Measurements from ENCODE around the gene COL5A2. TPM values are rescaled to one million over a fixed set of nuclear protein-coding genes. Genes with fewer than 3 reads are reported as not detected.
A peak's percentile ranks its signal among the peaks of the same experiment; 100 is the strongest.

COL5A2 gene
- polyA plus RNA-seq (2012; ENCODE audit: missing spikeins), result 0.25 TPM

DNA sequence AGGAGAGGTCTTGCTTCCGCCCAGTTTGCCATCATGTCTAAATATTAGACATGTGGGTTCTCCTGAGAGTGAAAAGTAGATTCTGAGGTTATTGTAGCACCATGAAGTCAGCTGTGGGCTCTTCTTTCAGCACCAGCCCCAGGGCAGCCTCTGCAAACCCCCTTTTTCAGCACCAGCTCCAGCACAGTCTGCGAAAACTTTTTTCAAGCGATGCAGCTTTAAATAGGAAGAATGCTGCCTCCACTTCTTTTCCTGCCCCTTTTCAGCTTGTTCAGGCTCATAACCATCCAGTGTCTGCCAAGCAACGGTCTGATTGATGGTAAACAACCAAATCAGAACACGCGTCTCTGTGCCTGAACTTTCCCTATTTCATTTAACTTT, at the start of gene COL5A2:
COL5A2 (minus strand) TSS at position 192 of the 381 bp plus-strand sequence; CDS start at position 35, 157 bp downstream.
- TF ChIP-seq POLR2A (IDR thresholded peaks at IDR 0.05; ENCODE audit: low read depth, low read length), result no peak
- TF ChIP-seq POLR2AphosphoS5 (IDR thresholded peaks at IDR 0.05; ENCODE audit: low read depth, low read length), result no peak
- TF ChIP-seq TAF1 (IDR thresholded peaks at IDR 0.05; ENCODE audit: borderline replicate concordance, low read depth, low read length), result no peak
- no peak for FAIRE-seq
- DNase-seq (ENCODE audit: insufficient read length), result no peak

DNA sequence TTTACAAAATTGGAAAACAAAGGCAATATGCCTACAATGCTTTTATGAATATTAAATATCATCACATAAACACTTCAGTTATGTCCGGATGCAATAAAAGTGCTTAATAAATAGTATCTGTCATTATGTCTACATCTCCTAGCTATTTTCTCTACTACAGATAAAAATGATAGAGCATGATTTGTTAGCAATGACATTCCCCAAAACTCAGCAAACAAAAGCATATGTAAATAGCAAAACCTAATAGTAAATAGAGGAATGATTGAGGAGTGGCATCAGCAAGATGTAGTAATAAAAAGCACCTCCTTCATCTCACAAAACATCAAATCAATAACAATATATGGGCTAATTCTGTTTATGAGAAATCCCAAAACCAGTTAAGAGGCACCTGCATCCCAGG, 46.5 kb upstream of the COL5A2 start:
- TF ChIP-seq TAF1 (IDR thresholded peaks at IDR 0.05; ENCODE audit: borderline replicate concordance, low read depth, low read length) (no peak), POLR2A (IDR thresholded peaks at IDR 0.05; ENCODE audit: low read depth, low read length) (no peak), POLR2AphosphoS5 (IDR thresholded peaks at IDR 0.05; ENCODE audit: low read depth, low read length) (no peak)
- FAIRE-seq (no peak), DNase-seq (ENCODE audit: insufficient read length) (no peak)

DNA sequence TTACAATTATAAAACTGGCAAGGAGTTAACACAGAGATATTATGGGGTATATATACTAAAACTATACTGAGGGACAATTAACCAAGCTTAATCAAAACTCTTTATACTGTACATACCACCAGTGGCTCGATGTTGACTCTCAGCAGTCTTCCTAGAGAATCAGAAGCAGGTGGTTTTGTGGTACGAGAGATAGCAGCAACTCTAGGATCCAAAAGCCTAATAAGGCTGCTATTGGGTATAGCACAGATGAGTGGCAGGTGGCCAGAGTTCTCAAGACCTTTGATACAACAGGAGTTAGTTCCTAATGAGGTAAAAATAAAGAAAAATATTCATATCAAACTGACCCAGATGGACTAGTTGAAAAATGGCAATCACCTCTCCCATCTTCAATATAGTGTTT, 45.5 kb upstream of the COL5A2 start:
- DNase-seq (ENCODE audit: insufficient read length) (no peak), FAIRE-seq (no peak)
- no peak for TF ChIP-seq POLR2A (IDR thresholded peaks at IDR 0.05; ENCODE audit: low read depth, low read length)
- no peak for TF ChIP-seq TAF1 (IDR thresholded peaks at IDR 0.05; ENCODE audit: borderline replicate concordance, low read depth, low read length)
- no peak for TF ChIP-seq POLR2AphosphoS5 (IDR thresholded peaks at IDR 0.05; ENCODE audit: low read depth, low read length)

DNA sequence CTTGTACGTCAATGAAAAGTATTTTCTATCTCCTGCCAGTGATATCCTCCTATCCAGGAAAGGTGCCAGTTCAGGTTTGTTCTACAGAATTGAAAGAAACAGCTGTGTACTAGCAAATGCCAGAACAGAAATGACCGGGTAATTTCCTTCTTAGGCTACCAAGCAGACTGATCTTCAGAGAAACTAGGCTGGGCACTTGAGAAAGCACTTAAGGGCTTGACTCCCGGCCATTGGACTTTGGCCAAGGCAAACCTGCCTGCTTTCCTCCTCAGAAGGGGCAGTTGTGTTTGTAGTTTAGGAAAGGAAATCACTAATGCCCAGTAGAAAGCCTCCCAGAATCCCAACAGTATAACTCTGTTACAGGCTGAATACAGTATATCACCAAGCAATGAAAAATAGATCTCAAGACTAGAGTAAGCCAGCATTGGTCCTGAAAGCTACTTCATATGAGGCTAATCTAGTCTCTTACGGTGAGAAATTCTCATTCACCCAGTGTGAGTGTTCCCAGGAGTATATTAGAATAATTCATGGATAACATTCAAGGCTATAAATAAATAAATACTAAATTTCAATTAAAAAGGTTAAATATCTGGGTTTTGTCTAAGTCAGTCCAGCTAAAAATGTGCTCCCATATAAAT, 43.0 kb upstream of the COL5A2 start:
- DNase-seq (ENCODE audit: insufficient read length), result no peak
- TF ChIP-seq TAF1 (IDR thresholded peaks at IDR 0.05; ENCODE audit: borderline replicate concordance, low read depth, low read length), result no peak
- TF ChIP-seq POLR2AphosphoS5 (IDR thresholded peaks at IDR 0.05; ENCODE audit: low read depth, low read length), result no peak
- TF ChIP-seq POLR2A (IDR thresholded peaks at IDR 0.05; ENCODE audit: low read depth, low read length), result no peak
- no peak for FAIRE-seq

DNA sequence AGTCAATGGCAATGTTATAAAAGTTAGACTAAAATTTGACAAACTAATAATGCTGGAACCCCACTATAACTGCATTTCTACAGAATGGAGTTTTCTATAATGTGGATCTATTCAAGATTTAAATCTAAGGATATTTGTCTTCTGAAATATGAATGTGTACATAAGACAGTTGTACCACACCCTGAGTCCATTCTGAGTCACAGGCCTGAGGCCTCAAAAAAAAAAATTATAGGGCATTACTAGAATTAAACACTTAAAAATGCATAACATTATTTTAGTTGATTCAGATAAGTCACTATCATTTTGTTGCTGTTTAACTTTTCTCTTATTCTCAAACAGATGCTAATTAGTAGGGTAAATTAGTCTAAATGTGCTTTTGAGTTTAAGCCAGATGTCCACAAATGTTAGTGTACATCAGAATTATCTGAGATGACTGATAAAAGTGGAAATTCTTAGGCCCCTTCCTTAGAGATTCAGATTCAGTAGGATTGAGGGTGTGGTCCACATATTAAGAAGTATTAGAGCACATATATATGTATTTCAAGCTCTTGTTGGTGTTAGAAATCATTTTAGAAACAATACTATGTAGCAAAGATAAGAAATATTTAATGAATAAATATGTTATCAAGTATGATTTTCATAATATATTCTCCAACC, 42.4 kb upstream of the COL5A2 start:
- no peak for TF ChIP-seq POLR2AphosphoS5 (IDR thresholded peaks at IDR 0.05; ENCODE audit: low read depth, low read length)
- no peak for TF ChIP-seq TAF1 (IDR thresholded peaks at IDR 0.05; ENCODE audit: borderline replicate concordance, low read depth, low read length)
- TF ChIP-seq POLR2A (IDR thresholded peaks at IDR 0.05; ENCODE audit: low read depth, low read length), result no peak
- FAIRE-seq, result no peak
- no peak for DNase-seq (ENCODE audit: insufficient read length)

DNA sequence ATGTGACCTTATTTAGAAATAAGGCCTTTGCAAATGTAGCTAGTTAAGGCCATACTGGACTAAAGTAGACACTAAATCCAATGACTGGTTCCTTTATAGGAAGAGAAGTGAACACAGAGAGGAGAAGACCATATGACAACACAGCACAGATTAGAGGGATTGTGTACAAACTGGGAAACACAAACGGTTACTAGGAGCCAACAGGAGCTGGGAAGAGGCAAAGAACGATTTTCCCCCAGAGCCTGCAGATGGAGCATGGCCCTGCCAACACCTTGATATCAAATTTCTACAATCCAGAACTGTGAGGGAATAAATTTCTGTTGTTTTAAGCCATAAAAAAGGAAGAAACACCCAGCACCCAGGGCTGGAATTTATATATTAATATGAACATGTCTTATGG, 38.7 kb upstream of the COL5A2 start:
- FAIRE-seq (no peak), DNase-seq (ENCODE audit: insufficient read length) (no peak)
- TF ChIP-seq TAF1 (IDR thresholded peaks at IDR 0.05; ENCODE audit: borderline replicate concordance, low read depth, low read length) (no peak), POLR2A (IDR thresholded peaks at IDR 0.05; ENCODE audit: low read depth, low read length) (no peak)

DNA sequence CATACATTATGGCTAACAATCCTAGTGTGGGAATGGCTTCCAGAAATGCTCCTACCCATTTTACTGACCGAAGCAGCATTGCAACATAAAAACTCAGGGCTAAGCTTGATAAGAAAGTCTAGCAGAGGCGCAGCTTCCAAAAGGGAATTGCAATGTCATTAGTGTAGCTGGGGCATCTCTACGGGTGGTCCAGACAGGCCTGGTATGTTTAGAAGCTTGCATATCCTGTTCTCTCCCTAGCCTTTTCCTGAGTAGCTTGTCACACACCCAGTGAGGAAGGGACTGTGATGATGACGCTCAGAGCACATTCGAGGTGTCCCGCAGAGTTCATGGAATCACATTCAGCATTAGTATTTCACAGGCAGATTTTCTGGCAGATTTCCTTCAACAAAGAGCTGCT, 38.0 kb upstream of the COL5A2 start:
- TF ChIP-seq POLR2AphosphoS5 (IDR thresholded peaks at IDR 0.05; ENCODE audit: low read depth, low read length) (no peak), TAF1 (IDR thresholded peaks at IDR 0.05; ENCODE audit: borderline replicate concordance, low read depth, low read length) (no peak), POLR2A (IDR thresholded peaks at IDR 0.05; ENCODE audit: low read depth, low read length) (no peak)
- no peak for FAIRE-seq

DNA sequence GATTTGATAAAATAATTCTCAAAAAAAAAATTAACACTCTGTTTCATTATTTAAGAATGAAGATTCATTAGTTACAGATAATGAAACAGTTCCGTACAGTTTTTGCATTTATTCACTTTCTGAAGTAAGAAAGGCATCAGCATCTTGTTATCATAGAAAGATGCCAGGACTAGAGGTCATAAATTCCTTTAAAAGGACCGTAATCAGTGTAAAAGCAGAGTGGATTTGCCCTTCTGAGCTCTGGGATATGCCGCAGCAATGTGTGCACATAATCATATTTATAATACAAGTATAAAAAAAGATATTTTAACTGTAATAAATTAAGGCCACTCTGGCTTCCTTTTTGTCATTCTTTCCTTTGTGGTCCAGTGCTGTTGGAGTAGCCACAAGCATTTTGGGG, 37.5 kb upstream of the COL5A2 start:
- no peak for FAIRE-seq
- no peak for DNase-seq (ENCODE audit: insufficient read length)
- TF ChIP-seq POLR2AphosphoS5 (IDR thresholded peaks at IDR 0.05; ENCODE audit: low read depth, low read length) (no peak), TAF1 (IDR thresholded peaks at IDR 0.05; ENCODE audit: borderline replicate concordance, low read depth, low read length) (no peak), POLR2A (IDR thresholded peaks at IDR 0.05; ENCODE audit: low read depth, low read length) (no peak)

More for the DNA sequence above, 38.0 kb upstream of the COL5A2 start:
- DNase-seq (ENCODE audit: insufficient read length), result no peak

DNA sequence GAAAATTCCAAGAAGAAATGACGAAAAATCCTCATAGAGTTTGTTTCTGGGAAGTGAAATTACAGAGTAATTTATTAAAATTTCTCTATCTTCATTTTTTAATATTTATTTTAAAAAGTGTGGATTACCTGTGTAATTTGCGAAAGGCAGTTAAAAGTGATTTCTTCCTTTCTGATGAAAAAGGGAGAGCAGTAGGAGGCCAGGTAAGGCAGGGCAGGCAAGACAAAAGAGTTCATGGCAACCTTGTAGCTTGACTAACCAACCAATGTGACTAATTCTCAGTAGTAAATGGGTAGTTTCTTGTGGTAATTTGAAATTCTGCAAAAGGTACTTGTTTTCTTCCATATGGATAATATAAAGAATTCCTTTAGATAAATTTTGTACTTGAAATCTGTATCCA, 34.9 kb upstream of the COL5A2 start:
- no peak for TF ChIP-seq POLR2AphosphoS5 (IDR thresholded peaks at IDR 0.05; ENCODE audit: low read depth, low read length)
- TF ChIP-seq TAF1 (IDR thresholded peaks at IDR 0.05; ENCODE audit: borderline replicate concordance, low read depth, low read length), result no peak
- TF ChIP-seq POLR2A (IDR thresholded peaks at IDR 0.05; ENCODE audit: low read depth, low read length), result no peak
- no peak for DNase-seq (ENCODE audit: insufficient read length)
- no peak for FAIRE-seq

DNA sequence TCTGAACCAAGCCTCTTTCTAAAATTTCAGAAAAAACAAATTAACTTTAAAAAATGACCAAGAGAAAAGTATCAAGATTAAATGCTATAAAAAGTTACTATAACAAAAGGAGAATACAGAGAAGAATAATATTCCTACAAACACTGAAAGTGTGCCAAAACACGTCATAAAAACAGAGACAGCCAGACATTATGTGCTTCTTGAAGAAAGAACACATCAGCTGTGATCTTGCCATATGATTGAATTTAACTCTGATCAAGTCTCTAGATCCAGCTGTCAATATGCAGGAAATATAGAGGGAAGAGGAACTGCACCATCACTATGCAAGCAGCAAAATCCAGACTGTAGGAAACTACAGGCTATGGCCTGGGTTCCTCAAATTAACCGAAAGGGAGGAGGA, 33.7 kb upstream of the COL5A2 start:
- TF ChIP-seq POLR2A (IDR thresholded peaks at IDR 0.05; ENCODE audit: low read depth, low read length), result no peak
- no peak for TF ChIP-seq TAF1 (IDR thresholded peaks at IDR 0.05; ENCODE audit: borderline replicate concordance, low read depth, low read length)
- no peak for TF ChIP-seq POLR2AphosphoS5 (IDR thresholded peaks at IDR 0.05; ENCODE audit: low read depth, low read length)
- DNase-seq (ENCODE audit: insufficient read length) (no peak), FAIRE-seq (no peak)

DNA sequence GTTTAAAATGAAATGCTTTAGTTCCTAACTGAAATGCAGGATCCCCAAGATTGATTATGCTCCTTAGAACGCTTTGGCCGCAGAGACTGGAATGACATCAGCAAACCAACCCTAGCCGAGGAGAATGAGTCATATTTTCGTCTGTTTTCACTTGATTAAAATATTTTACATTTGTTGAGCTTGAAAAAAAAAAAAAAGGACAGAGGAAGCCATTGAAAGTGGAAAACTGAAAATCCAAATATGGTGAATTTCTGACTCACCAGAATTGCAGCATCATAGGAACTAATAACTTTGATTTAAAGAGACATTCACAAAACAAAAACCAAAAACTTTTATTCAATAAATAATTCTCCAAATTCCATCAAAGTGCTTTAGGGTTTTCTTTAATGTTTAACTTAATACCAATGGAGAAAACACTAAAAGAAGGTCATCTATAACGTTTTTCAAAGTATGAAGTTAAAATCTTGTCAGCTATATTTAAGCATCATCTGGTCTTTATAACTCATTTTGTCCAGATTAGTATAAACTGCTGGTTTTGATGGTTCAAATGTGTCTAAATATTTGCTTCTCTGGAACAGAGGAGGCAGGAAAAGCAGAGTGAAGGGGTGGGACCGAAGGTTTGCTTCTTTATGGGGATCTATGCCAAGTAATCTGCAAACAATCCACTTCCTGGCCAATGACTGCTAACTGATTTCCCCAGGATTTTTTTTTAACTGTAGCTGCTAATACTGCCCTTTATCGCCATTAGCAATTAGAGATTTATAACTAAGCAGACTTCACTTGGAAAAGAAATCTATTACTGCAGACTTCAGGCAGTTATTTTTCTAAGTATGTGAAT, 30.9 kb upstream of the COL5A2 start:
- peak; percentile 21 for FAIRE-seq
- DNase-seq (ENCODE audit: insufficient read length), result no peak
- TF ChIP-seq TAF1 (IDR thresholded peaks at IDR 0.05; ENCODE audit: borderline replicate concordance, low read depth, low read length) (no peak), POLR2A (IDR thresholded peaks at IDR 0.05; ENCODE audit: low read depth, low read length) (no peak), POLR2AphosphoS5 (IDR thresholded peaks at IDR 0.05; ENCODE audit: low read depth, low read length) (no peak)

Measured in GM12892 (cell line).